HT1080 (cell line): Measurements from ENCODE around the gene YIPF4. TPM values are rescaled to one million over a fixed set of nuclear protein-coding genes. Genes with fewer than 3 reads are reported as not detected.
"Not testable (repeated sequence)": the region's sequence is repeated elsewhere in the genome, so short reads cannot be mapped to it uniquely, and the experiment has no call there.

Experiments
- DNase-seq: peaks from one replicate; pipeline ENCODE4 v3.0.0-alpha.2; 2015; ENCODE audit warnings: low read depth
- total RNA-seq: library from RNA; depleted of rRNA; stranded (reverse); fragments of >200 nt; shearing (Covaris generic); gene quantifications from 2 replicates; pipeline ENCODE4 v1.2.3, GENCODE V29; 2014; rRNA removed

YIPF4 gene
- total RNA-seq, 1 experiment from 2014 or later, result 14.1 TPM

- not testable (repeated sequence) for DNase-seq
Measured at GRCh38 chr2:32365679-32366078, 88.0 kb downstream of the YIPF4 start.

Other genes starting within 250 kb of the YIPF4 start
- gene DPY30, start 238.1 kb upstream of the YIPF4 start, total RNA-seq, result 61.8 and 62.9 TPM in 2 replicates
- 10.0 and 12.7 TPM in 2 replicates for gene SPAST, start 214.3 kb upstream of the YIPF4 start, total RNA-seq
- gene SLC30A6, start 112.0 kb upstream of the YIPF4 start, total RNA-seq, result 25.6 and 31.5 TPM in 2 replicates
- gene NLRC4, start 13.0 kb upstream of the YIPF4 start, total RNA-seq, result not detected in 2 replicates
- 54.2 and 55.4 TPM in 2 replicates for gene BIRC6, start 79.1 kb downstream of the YIPF4 start, total RNA-seq